Measurements from ENCODE around the gene GDPGP1.

The GDPGP1 gene

GRCh38 chr15:90217671-90218394 lies 16.2 kb upstream of the GDPGP1 start:
- Histone ChIP-seq H3K9me3 (ENCODE audit: low read length) (no peaks in the 10 kb centered on the region), H3K79me2 (ENCODE audit: insufficient read depth, low read length) (no peaks in the 10 kb centered on the region), H3K27me3 (ENCODE audit: insufficient read depth, low read length) (no peaks in the 10 kb centered on the region), H3K27ac (ENCODE audit: low read depth, low read length, poor library complexity, severe bottlenecking) (peak overlapping the region; percentile 68), H3K4me3 (ENCODE audit: low read depth, low read length, poor library complexity, severe bottlenecking) (no peak overlapping the region), H3F3A (ENCODE audit: insufficient read depth, low read length) (no peaks in the 10 kb centered on the region), H4K20me1 (ENCODE audit: insufficient read depth, low read length) (no peaks in the 10 kb centered on the region), H3K9me2 (ENCODE audit: low read depth, low read length) (no peaks in the 10 kb centered on the region), H3K4me2 (ENCODE audit: low read length) (no peak overlapping the region), H3K36me3 (ENCODE audit: insufficient read depth, low read length) (peaks cover 20% of the 10 kb centered on the region), H3K4me1 (ENCODE audit: insufficient read depth, low read length, severe bottlenecking) (peaks cover 54% of the 10 kb centered on the region), H2AFZ (ENCODE audit: low read length) (no peak overlapping the region), H3K9ac (ENCODE audit: low read length) (no peak overlapping the region; the same call in 1 of the 2 replicates)
- TF ChIP-seq EZH2 (IDR thresholded peaks at IDR 0.05; ENCODE audit: borderline replicate concordance, low read length): no peak
- TF ChIP-seq, protein P1, sequence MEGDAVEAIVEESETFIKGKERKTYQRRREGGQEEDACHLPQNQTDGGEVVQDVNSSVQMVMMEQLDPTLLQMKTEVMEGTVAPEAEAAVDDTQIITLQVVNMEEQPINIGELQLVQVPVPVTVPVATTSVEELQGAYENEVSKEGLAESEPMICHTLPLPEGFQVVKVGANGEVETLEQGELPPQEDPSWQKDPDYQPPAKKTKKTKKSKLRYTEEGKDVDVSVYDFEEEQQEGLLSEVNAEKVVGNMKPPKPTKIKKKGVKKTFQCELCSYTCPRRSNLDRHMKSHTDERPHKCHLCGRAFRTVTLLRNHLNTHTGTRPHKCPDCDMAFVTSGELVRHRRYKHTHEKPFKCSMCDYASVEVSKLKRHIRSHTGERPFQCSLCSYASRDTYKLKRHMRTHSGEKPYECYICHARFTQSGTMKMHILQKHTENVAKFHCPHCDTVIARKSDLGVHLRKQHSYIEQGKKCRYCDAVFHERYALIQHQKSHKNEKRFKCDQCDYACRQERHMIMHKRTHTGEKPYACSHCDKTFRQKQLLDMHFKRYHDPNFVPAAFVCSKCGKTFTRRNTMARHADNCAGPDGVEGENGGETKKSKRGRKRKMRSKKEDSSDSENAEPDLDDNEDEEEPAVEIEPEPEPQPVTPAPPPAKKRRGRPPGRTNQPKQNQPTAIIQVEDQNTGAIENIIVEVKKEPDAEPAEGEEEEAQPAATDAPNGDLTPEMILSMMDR (IDR thresholded peaks at IDR 0.05; ENCODE audit: low read length): no peak

DNA sequence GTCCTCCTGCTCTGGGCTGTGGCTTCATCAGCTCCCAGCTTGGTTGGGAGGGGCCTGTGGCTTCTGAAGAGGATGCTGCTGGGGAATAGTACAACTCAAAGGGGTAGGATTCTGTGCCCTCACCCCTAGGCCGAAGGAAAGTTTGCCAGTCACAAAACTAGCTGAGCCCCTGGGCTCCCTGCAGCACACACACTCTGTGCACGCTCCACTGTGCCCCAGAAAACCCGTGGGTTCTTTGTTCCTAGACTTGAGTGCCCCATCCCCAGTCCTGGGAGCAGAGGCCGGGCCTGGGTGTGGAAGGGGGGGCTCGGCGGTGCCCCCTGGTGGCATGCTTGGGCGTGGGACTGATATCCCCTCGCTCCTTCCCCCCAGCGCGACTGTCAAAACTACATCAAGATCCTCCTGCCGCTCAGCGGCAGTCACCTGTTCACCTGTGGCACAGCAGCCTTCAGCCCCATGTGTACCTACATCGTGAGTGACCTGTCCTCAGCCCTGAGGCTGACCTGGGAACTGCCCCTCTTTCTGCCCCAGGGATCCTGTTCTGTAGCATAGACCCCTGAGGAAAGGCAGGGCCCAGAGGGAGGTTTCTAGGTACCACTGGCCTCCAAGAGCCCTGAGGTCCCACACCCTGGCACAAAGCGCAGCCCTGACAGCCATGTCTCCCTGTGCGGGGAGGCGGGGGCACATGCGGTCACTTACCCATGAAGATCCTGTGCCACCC lies 14.4 kb upstream of the GDPGP1 start:
- peaks cover 37% of the 10 kb centered on the region for H3K36me3 ChIP-seq (ENCODE audit: insufficient read depth, low read length)
- H3K4me2 ChIP-seq (ENCODE audit: low read length): no peak overlapping the region
- no peak overlapping the region for H3K4me3 ChIP-seq (ENCODE audit: low read depth, low read length, poor library complexity, severe bottlenecking)
- peaks cover 36% of the 10 kb centered on the region for H3K4me1 ChIP-seq (ENCODE audit: insufficient read depth, low read length, severe bottlenecking)
- H3K9me3 ChIP-seq (ENCODE audit: low read length): no peaks in the 10 kb centered on the region
- no peaks in the 10 kb centered on the region for H3K79me2 ChIP-seq (ENCODE audit: insufficient read depth, low read length)
- H3F3A ChIP-seq (ENCODE audit: insufficient read depth, low read length): no peaks in the 10 kb centered on the region
- no peak overlapping the region for H3K27ac ChIP-seq (ENCODE audit: low read depth, low read length, poor library complexity, severe bottlenecking)
- no peak for TF ChIP-seq EZH2 (IDR thresholded peaks at IDR 0.05; ENCODE audit: borderline replicate concordance, low read length)
- TF ChIP-seq, protein P1 (IDR thresholded peaks at IDR 0.05; ENCODE audit: low read length): peak; percentile 93
- no peak overlapping the region for H2AFZ ChIP-seq (ENCODE audit: low read length)
- H3K9ac ChIP-seq (ENCODE audit: low read length): no peak overlapping the region
- no peaks in the 10 kb centered on the region for H3K9me2 ChIP-seq (ENCODE audit: low read depth, low read length)
- H4K20me1 ChIP-seq (ENCODE audit: insufficient read depth, low read length): no peaks in the 10 kb centered on the region
- no peaks in the 10 kb centered on the region for H3K27me3 ChIP-seq (ENCODE audit: insufficient read depth, low read length)

GRCh38 chr15:90221246-90221900 lies 12.6 kb upstream of the GDPGP1 start:
- H3K9me3 ChIP-seq (ENCODE audit: low read length): no peaks in the 10 kb centered on the region
- no peaks in the 10 kb centered on the region for H3K9me2 ChIP-seq (ENCODE audit: low read depth, low read length)
- TF ChIP-seq, protein P1 (IDR thresholded peaks at IDR 0.05; ENCODE audit: low read length): peak; percentile 79
- no peak for TF ChIP-seq EZH2 (IDR thresholded peaks at IDR 0.05; ENCODE audit: borderline replicate concordance, low read length)
- no peak overlapping the region for H3K4me2 ChIP-seq (ENCODE audit: low read length)
- no peaks in the 10 kb centered on the region for H4K20me1 ChIP-seq (ENCODE audit: insufficient read depth, low read length)
- H3K36me3 ChIP-seq (ENCODE audit: insufficient read depth, low read length): peaks cover 55% of the 10 kb centered on the region
- no peaks in the 10 kb centered on the region for H3F3A ChIP-seq (ENCODE audit: insufficient read depth, low read length)
- no peak overlapping the region for H3K27ac ChIP-seq (ENCODE audit: low read depth, low read length, poor library complexity, severe bottlenecking)
- no peak overlapping the region for H2AFZ ChIP-seq (ENCODE audit: low read length)
- H3K79me2 ChIP-seq (ENCODE audit: insufficient read depth, low read length): no peaks in the 10 kb centered on the region
- H3K4me3 ChIP-seq (ENCODE audit: low read depth, low read length, poor library complexity, severe bottlenecking): no peak overlapping the region
- no peak overlapping the region for H3K9ac ChIP-seq (ENCODE audit: low read length)
- H3K27me3 ChIP-seq (ENCODE audit: insufficient read depth, low read length): no peaks in the 10 kb centered on the region
- H3K4me1 ChIP-seq (ENCODE audit: insufficient read depth, low read length, severe bottlenecking): peaks cover 18% of the 10 kb centered on the region

Measured in OCI-LY1 (cell line).